Choroid plexus epithelial cell (primary cell): ENCODE results near the gene CDC14B.
A peak's percentile ranks its signal among the peaks of the same experiment; 100 is the strongest.

Experiments used
- DNase-seq: peaks from one replicate; pipeline ENCODE4 v3.0.0-alpha.2; 2010; ENCODE audit warnings: low read depth
- H3K4me3 ChIP-seq: 2 replicates; pipeline ENCODE4 v1.5.1; 2011; ENCODE audit warnings: low read depth, mild to moderate bottlenecking, control low read depth, low read length, moderate library complexity
- CTCF ChIP-seq: conservative IDR thresholded peaks from 2 replicates; pipeline ENCODE4 v1.5.1; 2011; ENCODE audit warnings: low read depth, mild to moderate bottlenecking, control low read depth, inconsistent platforms, low read length, moderate library complexity

CDC14B gene

DNA sequence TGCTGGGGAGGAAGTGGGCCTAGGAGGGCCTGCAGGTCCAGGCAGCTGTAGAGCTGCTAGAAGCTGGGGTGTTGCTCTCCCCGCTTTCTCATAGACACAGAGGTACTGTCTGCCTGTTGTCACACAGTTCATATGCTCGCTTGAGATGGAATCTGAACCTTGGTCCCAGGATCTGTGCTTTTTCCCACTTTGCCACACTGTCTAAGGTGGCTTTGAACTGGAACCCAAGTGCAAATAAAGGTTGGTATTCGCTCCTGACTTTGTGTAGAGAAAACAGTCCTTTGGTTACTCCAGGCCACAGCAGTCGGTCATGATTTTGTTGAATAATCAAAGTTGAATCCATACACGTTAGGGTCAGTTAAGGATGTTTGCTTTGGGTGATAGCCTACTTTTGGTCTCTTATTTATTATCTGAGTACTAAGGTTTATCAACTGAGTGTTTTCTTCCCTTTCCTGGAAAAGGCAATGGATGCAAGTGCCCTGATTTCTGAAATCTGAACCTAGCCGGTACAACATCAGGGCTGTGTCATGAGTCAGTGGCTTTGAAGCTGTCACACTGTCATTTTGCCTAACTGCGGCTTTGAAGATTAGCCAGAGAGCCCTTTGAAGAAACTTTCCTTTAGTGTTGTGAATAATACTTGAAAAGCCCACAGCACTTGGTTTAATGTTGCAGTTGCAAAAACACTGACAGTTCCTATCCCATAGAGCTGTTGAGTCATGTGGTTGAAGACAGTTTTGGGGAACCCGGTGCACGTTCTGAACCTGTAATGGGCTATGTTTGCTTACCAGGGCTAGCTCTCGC lies 128.4 kb downstream of the CDC14B start:
- TF ChIP-seq CTCF: no peak
- DNase-seq: no peak
- no peak overlapping the region for H3K4me3 ChIP-seq

DNA sequence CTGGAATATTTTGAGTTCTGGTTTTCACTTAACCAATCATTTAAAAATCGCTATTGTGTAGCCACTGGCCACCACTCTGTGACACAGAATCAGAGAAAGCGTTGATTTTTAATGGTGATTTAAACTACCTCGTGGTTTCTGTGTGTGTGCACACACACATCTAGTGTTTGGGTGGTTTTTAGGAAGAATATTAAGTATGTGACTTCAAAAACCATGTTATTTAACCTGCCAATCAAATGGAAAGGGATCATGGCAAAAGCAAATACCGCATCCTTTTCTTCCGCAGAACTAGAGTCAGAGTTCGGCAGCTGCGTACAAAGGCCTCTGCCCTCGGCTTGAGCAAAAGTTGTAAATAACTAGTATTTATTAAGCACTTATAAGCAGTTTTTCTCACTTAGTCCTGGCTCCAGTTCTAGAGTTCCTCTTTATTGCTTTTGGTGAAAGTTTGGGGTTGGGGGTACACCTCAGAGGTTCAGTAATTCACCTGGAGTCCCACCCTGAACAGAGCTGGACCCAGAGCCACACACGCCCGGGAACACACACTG lies 129.0 kb downstream of the CDC14B start:
- no peak overlapping the region for H3K4me3 ChIP-seq
- no peak for TF ChIP-seq CTCF
- DNase-seq: no peak

DNA sequence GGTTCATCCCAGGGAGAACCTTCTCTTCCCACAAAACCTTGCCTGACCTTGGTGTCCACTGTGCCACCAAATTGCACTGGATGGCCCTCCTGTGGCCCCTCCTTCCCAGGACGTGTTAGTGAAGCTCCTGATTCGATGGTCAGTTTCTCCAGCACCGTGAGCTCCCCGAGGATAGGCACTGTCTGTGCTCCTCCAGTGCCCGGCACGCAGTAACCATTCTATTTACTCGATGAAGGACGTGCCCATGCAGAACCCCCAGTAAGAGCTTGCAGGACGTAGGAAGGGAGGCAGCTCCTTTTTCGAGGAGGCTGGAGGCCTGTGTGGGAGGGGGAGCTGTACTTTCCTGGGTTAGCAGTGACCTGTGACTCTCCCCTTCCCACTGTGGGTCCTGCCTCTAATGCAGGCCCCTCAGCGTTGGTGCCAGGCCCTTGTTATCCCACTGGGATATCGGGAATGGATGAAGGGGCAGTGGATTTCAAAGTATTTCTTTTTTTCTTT lies 130.1 kb downstream of the CDC14B start:
- no peak for DNase-seq
- no peak for TF ChIP-seq CTCF
- H3K4me3 ChIP-seq: no peak overlapping the region

DNA sequence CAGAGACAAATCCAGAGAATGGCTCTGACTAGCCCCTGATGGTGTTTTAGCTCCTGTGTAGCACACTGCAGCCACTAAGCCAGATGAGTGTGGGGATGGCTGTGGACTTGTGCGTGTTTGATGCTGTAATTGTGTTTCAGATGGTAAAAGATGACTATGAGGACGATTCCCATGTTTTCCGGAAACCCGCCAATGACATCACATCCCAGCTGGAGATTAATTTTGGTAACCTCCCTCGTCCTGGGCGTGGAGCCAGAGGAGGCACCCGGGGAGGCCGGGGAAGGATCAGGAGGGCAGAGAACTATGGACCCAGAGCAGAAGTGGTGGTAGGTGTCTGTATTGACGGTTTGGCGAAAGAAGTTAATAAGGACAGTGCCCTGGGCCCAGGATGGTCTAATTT lies 131.7 kb downstream of the CDC14B start:
- no peak for TF ChIP-seq CTCF
- DNase-seq: peak; percentile 84
- H3K4me3 ChIP-seq: no peak overlapping the region

DNA sequence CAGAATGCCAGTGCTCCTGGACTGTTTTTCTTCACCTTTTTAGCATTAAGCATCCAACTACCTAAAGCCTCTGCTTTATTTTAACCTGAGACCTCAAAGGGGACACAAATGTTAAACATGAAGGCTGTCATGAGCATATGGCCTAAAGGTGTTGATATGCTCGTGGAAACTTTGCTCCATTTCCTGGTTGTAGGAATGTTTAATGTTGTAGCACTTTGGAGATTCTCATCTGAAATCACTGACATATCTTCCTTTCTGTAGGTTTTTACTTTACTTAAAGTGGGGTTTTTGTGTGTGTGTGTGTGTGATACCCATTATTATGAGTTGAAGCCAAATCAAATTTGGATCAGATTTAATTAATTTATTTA lies 132.6 kb downstream of the CDC14B start:
- no peak overlapping the region for H3K4me3 ChIP-seq
- no peak for DNase-seq
- TF ChIP-seq CTCF: no peak

GRCh38 chr9:96486386-96487028 lies 133.1 kb downstream of the CDC14B start:
- TF ChIP-seq CTCF: no peak
- peak; percentile 92 for DNase-seq
- no peak overlapping the region for H3K4me3 ChIP-seq

GRCh38 chr9:96485280-96485679 lies 134.4 kb downstream of the CDC14B start:
- no peak for TF ChIP-seq CTCF

More at GRCh38 chr9:96485280-96485679, 134.4 kb downstream of the CDC14B start:
- no peak overlapping the region for H3K4me3 ChIP-seq
- DNase-seq: no peak
